ENCODE measurements around the gene TMC5. TPM values are rescaled to one million over a fixed set of nuclear protein-coding genes. Genes with fewer than 3 reads are reported as not detected.

TMC5 gene
- total RNA-seq, 1 experiment from 2014 or later, result not detected

- DNase-seq (ENCODE audit: low spot score), result peak; percentile 60
These were observed 88.1 kb downstream of the TMC5 start for GRCh38 chr16:19505600-19506303.

GRCh38 chr16:19506965-19507364 lies 89.3 kb downstream of the TMC5 start:
- DNase-seq (ENCODE audit: low spot score), result no peak

- no peak for DNase-seq (ENCODE audit: low spot score)
These were observed 90.2 kb downstream of the TMC5 start for GRCh38 chr16:19507867-19508266.

- DNase-seq (ENCODE audit: low spot score), result no peak
These were observed 94.6 kb downstream of the TMC5 start for GRCh38 chr16:19512297-19512696.

GRCh38 chr16:19513377-19514053 lies 95.8 kb downstream of the TMC5 start:
- DNase-seq (ENCODE audit: low spot score), result no peak

GRCh38 chr16:19515757-19516156 lies 98.1 kb downstream of the TMC5 start:
- peak; percentile 6 for DNase-seq (ENCODE audit: low spot score)

GRCh38 chr16:19517424-19518089 lies 99.9 kb downstream of the TMC5 start:
- DNase-seq (ENCODE audit: low spot score), result peak; percentile 71

- no peak for DNase-seq (ENCODE audit: low spot score)
These were observed 100.7 kb downstream of the TMC5 start for GRCh38 chr16:19518388-19518787.

- DNase-seq (ENCODE audit: low spot score), result peak; percentile 87
These were observed 103.2 kb downstream of the TMC5 start for GRCh38 chr16:19520861-19521331.

GRCh38 chr16:19521471-19522396 lies 104.1 kb downstream of the TMC5 start, which contains the start of gene GDE1:
TSS of gene GDE1 (minus strand) at chr16:19522098. CDS start at chr16:19521964, 134 bp downstream.
- peak; percentile 89 for DNase-seq (ENCODE audit: low spot score)

GRCh38 chr16:19522397-19522732 lies 104.7 kb downstream of the TMC5 start:
- no peak for DNase-seq (ENCODE audit: low spot score)

- no peak for DNase-seq (ENCODE audit: low spot score)
These were observed 105.1 kb downstream of the TMC5 start for GRCh38 chr16:19522760-19523159.

- DNase-seq (ENCODE audit: low spot score), result no peak
These were observed 105.5 kb downstream of the TMC5 start for GRCh38 chr16:19523184-19523558.

GRCh38 chr16:19523559-19524355 lies 106.1 kb downstream of the TMC5 start, which contains the start of gene CCP110:
TSS of gene CCP110 (plus strand) at chr16:19523942. CDS start at chr16:19527882, 3,940 bp downstream.
- DNase-seq (ENCODE audit: low spot score), result peak; percentile 94

- DNase-seq (ENCODE audit: low spot score), result no peak
These were observed 106.6 kb downstream of the TMC5 start for GRCh38 chr16:19524356-19524615.

- no peak for DNase-seq (ENCODE audit: low spot score)
These were observed 107.1 kb downstream of the TMC5 start for GRCh38 chr16:19524616-19525384.

GRCh38 chr16:19525385-19525723 lies 107.7 kb downstream of the TMC5 start:
- DNase-seq (ENCODE audit: low spot score), result no peak

- DNase-seq (ENCODE audit: low spot score), result no peak
These were observed 109.5 kb downstream of the TMC5 start for GRCh38 chr16:19527161-19527560.

GRCh38 chr16:19528666-19529065 lies 111.0 kb downstream of the TMC5 start:
- DNase-seq (ENCODE audit: low spot score), result no peak

GRCh38 chr16:19532601-19533000 lies 114.9 kb downstream of the TMC5 start:
- no peak for DNase-seq (ENCODE audit: low spot score)

Measured in A172 (cell line).